IMR-90 (cell line): ENCODE measurements around the gene CPA5. TPM values are rescaled to one million over a fixed set of nuclear protein-coding genes. Genes with fewer than 3 reads are reported as not detected.
"Not testable (repeated sequence)": the region's sequence is repeated elsewhere in the genome, so short reads cannot be mapped to it uniquely, and the experiment has no call there.

Experiments
- ATAC-seq: fragments of 200-7000 bp; cut with Tn5 transposase; 2 replicates; pipeline ENCODE4 v1.9.1; 2020; ENCODE audit warnings: low read depth, mild to moderate bottlenecking, moderate library complexity
- BruUV-seq: library from RNA; stranded (reverse); fragments of 400-500 nt; replicated peaks from 2 replicates; lab custom pipeline; 2021; lab: Mats Ljungman, UMichigan
- CTCF ChIA-PET: fragments of 300-600 bp; formaldehyde crosslinking; extraction: SDS; loops from one replicate; lab custom pipeline; 2021; ENCODE audit warnings: antibody characterized with exemption; lab: Yijun Ruan, JAX
- POLR2A ChIA-PET: fragments of 300-600 bp; sonication (Branson Sonifier 250); formaldehyde crosslinking; loops from one replicate; lab custom pipeline; 2022; ENCODE audit warnings: antibody characterized with exemption; ENCODE audit not compliant: unreplicated experiment; lab: Charles Lee
- DNase-seq: peaks from one replicate; pipeline ENCODE4 v3.0.0; 2013
- H2AFZ ChIP-seq: replicated peaks from 2 replicates; pipeline ENCODE3; 2013; ENCODE audit warnings: low read length, mild to moderate bottlenecking; ENCODE audit not compliant: poor library complexity
- H2AK5ac ChIP-seq: 2 replicates; pipeline ENCODE4 v1.6.1; 2013; ENCODE audit warnings: low read depth, low read length, inconsistent platforms
- H2AK9ac ChIP-seq: replicated peaks from 2 replicates; pipeline ENCODE3; 2013; ENCODE audit warnings: mild to moderate bottlenecking, low read depth, low read length, moderate library complexity; ENCODE audit not compliant: poor library complexity
- H2BK120ac ChIP-seq: 2 replicates; pipeline ENCODE4 v1.6.1; 2013; ENCODE audit warnings: low read depth, low read length, inconsistent platforms
- H2BK15ac ChIP-seq: 3 replicates; pipeline ENCODE4 v1.6.1; 2013; ENCODE audit warnings: low read depth, low read length, inconsistent platforms
- H2BK20ac ChIP-seq: 2 replicates; pipeline ENCODE4 v1.6.1; 2013; ENCODE audit warnings: low read depth, mild to moderate bottlenecking, inconsistent platforms, low read length, moderate library complexity
- H2BK5ac ChIP-seq: 2 replicates; pipeline ENCODE4 v1.6.1; 2013; ENCODE audit warnings: mild to moderate bottlenecking, low read depth, low read length, inconsistent platforms; ENCODE audit not compliant: poor library complexity, severe bottlenecking
- H3K14ac ChIP-seq: replicated peaks from 2 replicates; pipeline ENCODE4 v1.6.1; 2013; ENCODE audit warnings: low read depth, low read length, inconsistent platforms
- H3K18ac ChIP-seq: 2 replicates; pipeline ENCODE4 v1.6.1; 2013; ENCODE audit warnings: low read depth, low read length, control low read depth
- H3K23ac ChIP-seq: 2 replicates; pipeline ENCODE4 v1.6.1; 2013; ENCODE audit warnings: low read depth, low read length, inconsistent platforms
- H3K27ac ChIP-seq: 2 replicates; pipeline ENCODE4 v1.5.1; 2013; ENCODE audit warnings: mild to moderate bottlenecking, control low read depth, low read length; ENCODE audit not compliant: insufficient read depth
- H3K27me3 ChIP-seq: 2 replicates; pipeline ENCODE4 v1.6.1; 2013; ENCODE audit warnings: low read length; ENCODE audit not compliant: control insufficient read depth, insufficient read depth
- H3K36me3 ChIP-seq: 2 replicates; pipeline ENCODE4 v1.6.1; 2013; ENCODE audit warnings: low read length, mixed read lengths; ENCODE audit not compliant: control insufficient read depth, insufficient read depth
- H3K4ac ChIP-seq: 2 replicates; pipeline ENCODE4 v1.6.1; 2013; ENCODE audit warnings: low read depth, low read length, inconsistent platforms
- H3K4me1 ChIP-seq: 2 replicates; pipeline ENCODE4 v1.6.1; 2013; ENCODE audit warnings: low read length, mixed read lengths; ENCODE audit not compliant: control insufficient read depth, insufficient read depth
- H3K4me2 ChIP-seq: 2 replicates; pipeline ENCODE4 v1.6.1; 2013; ENCODE audit warnings: low read depth, mild to moderate bottlenecking, control low read depth, low read length, moderate library complexity
- H3K4me3 ChIP-seq: 2 replicates; pipeline ENCODE4 v1.5.1; 2013; ENCODE audit warnings: low read depth, mild to moderate bottlenecking, control low read depth, low read length, moderate library complexity; ENCODE audit not compliant: insufficient read depth
- H3K56ac ChIP-seq: 2 replicates; pipeline ENCODE4 v1.6.1; 2013; ENCODE audit warnings: low read length, inconsistent platforms; ENCODE audit not compliant: insufficient read depth; ENCODE audit errors: extremely low read depth
- H3K79me1 ChIP-seq, 2 experiments: 2 replicates each; pipeline ENCODE4 v1.6.1; 2013; ENCODE audit warnings: low read length in 2 of 2, inconsistent platforms in 1 of 2, low read depth in 1 of 2
- H3K9ac ChIP-seq: 2 replicates; pipeline ENCODE4 v1.6.1; 2013; ENCODE audit warnings: low read depth, low read length, control low read depth
- H3K9me1 ChIP-seq: 2 replicates; pipeline ENCODE4 v1.6.1; 2013; ENCODE audit warnings: low read length, inconsistent platforms; ENCODE audit not compliant: insufficient read depth
- H3K9me3 ChIP-seq: 2 replicates; pipeline ENCODE4 v1.6.1; 2013; ENCODE audit warnings: low read length; ENCODE audit not compliant: control insufficient read depth, insufficient read depth
- H4K20me1 ChIP-seq: 2 replicates; pipeline ENCODE4 v1.6.1; 2013; ENCODE audit warnings: low read length, inconsistent platforms; ENCODE audit not compliant: insufficient read depth
- H4K5ac ChIP-seq: 2 replicates; pipeline ENCODE4 v1.6.1; 2013; ENCODE audit warnings: mild to moderate bottlenecking, low read depth, low read length, control low read depth
- H4K8ac ChIP-seq, 2 experiments: 2 replicates each; pipeline ENCODE4 v1.6.1; 2013; ENCODE audit warnings: low read depth in 2 of 2, low read length in 2 of 2, control low read depth in 1 of 2, inconsistent platforms in 1 of 2
- H4K91ac ChIP-seq: 2 replicates; pipeline ENCODE4 v1.6.1; 2013; ENCODE audit warnings: low read depth, low read length, inconsistent platforms; ENCODE audit not compliant: insufficient read depth
- MXI1 ChIP-seq: IDR thresholded peaks from 2 replicates; pipeline ENCODE4 v1.6.1; 2012; ENCODE audit warnings: low read depth, mild to moderate bottlenecking, low read length, moderate library complexity, borderline replicate concordance
- WGBS, 2 experiments: methylation state at CpG; one replicate each; pipeline versions ENCODE4 v1.1.5 to v1.1.7; 2013; ENCODE audit warnings: missing lambda C conversion rate in 2 of 2; ENCODE audit not compliant: insufficient read length in 1 of 2; ENCODE audit errors: extremely low coverage in 2 of 2; 5-methylcytosine and 5-hydroxymethylcytosine counted together
- dilution Hi-C: fragments of 300-500 bp; cut with HindIII; formaldehyde crosslinking; loops from one replicate; pipeline ENCODE4 v1.14.3; 2018; ENCODE audit warnings: low sequenced_read_pairs; ENCODE audit not compliant: unreplicated experiment
- in situ Hi-C: fragments of 300-500 bp; cut with MboI; formaldehyde crosslinking; loops from 3 replicates; pipeline ENCODE4 v1.14.3; 2019; ENCODE audit warnings: low sequenced_read_pairs, inconsistent platforms, mixed read lengths
- intact Hi-C: fragments of 100-400 bp; cut with micrococcal nuclease; formaldehyde crosslinking; loops from 2 replicates; pipeline ENCODE4 v1.10.0; 2022
- polyA plus RNA-seq, 3 experiments: library from polyadenylated mRNA; depleted of rRNA; stranded (reverse); fragments of >200 nt; gene quantifications; 2 replicates each; pipeline ENCODE4 v1.2.3, GENCODE V29; 2012; ENCODE audit warnings: low replicate concordance in 1 of 3
- total RNA-seq: library from RNA; depleted of rRNA; stranded (reverse); fragments of >200 nt; gene quantifications from 2 replicates; pipeline ENCODE4 v1.2.3, GENCODE V29; 2012

The CPA5 gene
- total and polyA plus RNA-seq, 2 of the 4 experiments (the other 2 are of a cell fraction), result under 0.01 to 0.86 TPM

DNA sequence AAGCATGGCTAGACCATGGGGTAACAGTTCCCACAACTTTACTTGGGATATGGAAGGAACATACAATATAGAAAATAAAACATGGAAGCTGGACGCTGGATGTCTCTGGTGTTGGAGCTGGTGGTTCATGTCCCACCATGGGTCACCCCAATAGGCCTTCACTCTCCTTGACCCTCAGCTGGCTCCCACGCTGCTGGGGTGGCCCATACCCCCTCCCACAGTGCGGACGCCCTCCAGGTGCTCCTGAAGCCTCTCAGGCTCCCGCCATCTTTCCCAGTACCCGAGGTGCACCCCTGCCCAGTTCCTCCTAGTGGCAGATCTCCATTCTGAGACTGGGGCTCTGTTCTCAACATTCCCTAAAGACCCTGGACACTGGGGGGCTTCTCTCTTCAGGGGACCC is 29.9 kb downstream of the CPA5 start:
- Histone ChIP-seq H3K9ac (peak overlapping the region; percentile 45), H3K27me3 (no peaks in the 10 kb centered on the region), H3K4ac (peak overlapping the region; percentile 100), H3K56ac (peak overlapping the region; percentile 86), H3K4me3 (no peak overlapping the region), H3K23ac (peak overlapping the region; percentile 98), H3K79me1 (peaks cover 0 to 22% of the 10 kb centered on the region in 2 experiments; a peak in 1 of 4 replicates), H2AK9ac (peak overlapping the region; percentile 91), H2BK15ac (peak overlapping the region; percentile 100), H2BK20ac (peak overlapping the region; percentile 100), H3K4me1 (peaks cover 35% of the 10 kb centered on the region), H2BK5ac (peak overlapping the region; percentile 97), H2AFZ (peak overlapping the region; percentile 89), H3K27ac (peak overlapping the region; percentile 93), H3K9me1 (peaks cover 34% of the 10 kb centered on the region), H4K20me1 (no peaks in the 10 kb centered on the region), H3K9me3 (peaks cover 4% of the 10 kb centered on the region; the same call in 1 of the 2 replicates), H3K4me2 (no peak overlapping the region), H3K18ac (peak overlapping the region; percentile 98), H3K36me3 (no peaks in the 10 kb centered on the region), H4K5ac (peak overlapping the region; percentile 92), H4K91ac (peak overlapping the region; percentile 100), H4K8ac (peak overlapping the region; percentile 96 to 97), H3K14ac (peak overlapping the region; percentile 99), H2BK120ac (peak overlapping the region; percentile 100), H2AK5ac (peak overlapping the region; percentile 99)
- DNase-seq, result no peak
- TF ChIP-seq MXI1, result no peak
- in situ Hi-C loops, result no loop called here
- intact Hi-C loops, result no loop called here
- ChIA-PET CTCF (no interaction called here), POLR2A (no interaction called here)
- dilution Hi-C loops, result no loop called here
- WGBS, 2 experiments, result no CpG with 5 or more reads among the region's 6 CpGs
- BruUV-seq, result no TSS peak
- no peak for ATAC-seq

GRCh38 chr7:130376461-130376860 is 31.8 kb downstream of the CPA5 start:
- H3K27ac ChIP-seq, H2BK120ac ChIP-seq, POLR2A ChIA-PET, H3K36me3 ChIP-seq, H2AK9ac ChIP-seq, H3K9ac ChIP-seq, H3K27me3 ChIP-seq, H4K20me1 ChIP-seq, H3K56ac ChIP-seq, H3K23ac ChIP-seq, H2AFZ ChIP-seq, intact Hi-C loops, H2AK5ac ChIP-seq, dilution Hi-C loops, ATAC-seq, DNase-seq, in situ Hi-C loops, H3K4me3 ChIP-seq, H2BK5ac ChIP-seq, H3K14ac ChIP-seq, H3K9me3 ChIP-seq, H4K5ac ChIP-seq, CTCF ChIA-PET, BruUV-seq, H3K4me2 ChIP-seq, H4K8ac ChIP-seq, H3K18ac ChIP-seq: not testable (repeated sequence)
- Histone ChIP-seq H4K91ac (peak overlapping the region; percentile 29; the same call in 1 of the 2 replicates), H3K4me1 (peaks cover 34% of the 10 kb centered on the region), H3K79me1 (peaks cover 0 to 12% of the 10 kb centered on the region in 2 experiments; a peak in 1 of 4 replicates), H3K9me1 (peaks cover 26% of the 10 kb centered on the region), H2BK20ac (peak overlapping the region; percentile 23), H2BK15ac (peak overlapping the region; percentile 87; the same call in 2 of the 3 replicates), H3K4ac (peak overlapping the region; percentile 72; the same call in 1 of the 2 replicates)
- no CpG with 5 or more reads among the region's 1 CpG for WGBS, 2 experiments
